ENCODE measurements around the gene IFNA16.
"Not testable (repeated sequence)": the region's sequence is repeated elsewhere in the genome, so short reads cannot be mapped to it uniquely, and the experiment has no call there.

IFNA16 gene

DNA sequence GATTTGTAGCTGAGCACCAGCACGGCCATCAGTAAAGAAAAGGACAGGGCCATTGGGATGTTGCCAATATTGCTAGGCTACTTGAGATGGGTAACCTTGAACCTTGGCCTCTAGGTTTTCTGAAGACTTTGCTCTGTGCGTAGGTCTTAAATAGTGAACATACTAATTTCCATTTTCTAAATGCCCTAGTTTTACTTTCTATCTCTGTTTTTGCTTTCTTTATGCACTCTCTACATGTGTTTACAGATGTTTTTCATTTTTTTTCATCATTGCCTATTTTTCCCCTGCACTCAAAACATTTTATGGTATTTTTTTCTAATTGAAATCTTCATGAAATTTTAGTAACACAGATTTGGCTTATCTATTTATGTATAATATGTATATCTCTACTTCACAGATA lies 50.6 kb downstream of the IFNA16 start, which contains the start of gene IFNA21:
Gene IFNA21, minus strand, starts transcription at position 101 of the 400 bp plus-strand sequence. Its CDS starts 48 bp downstream, at position 53.
- H3K27ac Mint-ChIP-seq; intact Hi-C loops (cut with micrococcal nuclease); H3K36me3 Mint-ChIP-seq (ENCODE audit: low read depth); H3K9me3 Mint-ChIP-seq; H3K27me3 Mint-ChIP-seq; H3K4me1 Mint-ChIP-seq (ENCODE audit: low read depth); H3K4me3 Mint-ChIP-seq: not testable (repeated sequence)
